DMS153 treated with DMSO at 0.1 percent for 48 hours (cell line): ENCODE measurements around the gene NSMCE1.
"Not testable (repeated sequence)": the region's sequence is repeated elsewhere in the genome, so short reads cannot be mapped to it uniquely, and the experiment has no call there.

Experiments
- DNase-seq: peaks from one replicate; lab custom pipeline; 2025; ENCODE audit not compliant: unreplicated experiment; lab: John Stamatoyannopoulos, UW

Gene NSMCE1

GRCh38 chr16:27220120-27220519 is 48.5 kb downstream of the NSMCE1 start:
- DNase-seq, result no peak

- DNase-seq, result no peak
Measured at GRCh38 chr16:27219161-27219560, 49.4 kb downstream of the NSMCE1 start.

- DNase-seq, result no peak
Measured at GRCh38 chr16:27218756-27219155, 49.8 kb downstream of the NSMCE1 start.

- DNase-seq, result no peak
Measured at GRCh38 chr16:27217256-27217655, 51.3 kb downstream of the NSMCE1 start.

- no peak for DNase-seq
Measured at GRCh38 chr16:27216297-27216885, 52.2 kb downstream of the NSMCE1 start.

- no peak for DNase-seq
Measured at GRCh38 chr16:27215660-27216059, 52.9 kb downstream of the NSMCE1 start.

- no peak for DNase-seq
Measured at GRCh38 chr16:27214084-27214961, 54.2 kb downstream of the NSMCE1 start.

GRCh38 chr16:27211026-27211425 is 57.5 kb downstream of the NSMCE1 start:
- DNase-seq, result no peak

GRCh38 chr16:27210174-27210573 is 58.4 kb downstream of the NSMCE1 start:
- no peak for DNase-seq

GRCh38 chr16:27209591-27209990 is 59.0 kb downstream of the NSMCE1 start:
- DNase-seq, result no peak

GRCh38 chr16:27208796-27209195 is 59.8 kb downstream of the NSMCE1 start:
- no peak for DNase-seq

- no peak for DNase-seq
Measured at GRCh38 chr16:27208081-27208680, 60.4 kb downstream of the NSMCE1 start.

- not testable (repeated sequence) for DNase-seq
Measured at GRCh38 chr16:27207121-27207520, 61.5 kb downstream of the NSMCE1 start.

- DNase-seq, result no peak
Measured at GRCh38 chr16:27205423-27206065, 63.0 kb downstream of the NSMCE1 start.

GRCh38 chr16:27204312-27204915 is 64.2 kb downstream of the NSMCE1 start:
- DNase-seq, result no peak

- peak; percentile 99 for DNase-seq
Measured at GRCh38 chr16:27203507-27204311, 64.9 kb downstream of the NSMCE1 start, which contains the start of gene KDM8. Gene KDM8, plus strand, starts transcription at chr16:27203526. Its CDS starts 6,598 bp downstream, at chr16:27210124.

GRCh38 chr16:27202923-27203506 is 65.6 kb downstream of the NSMCE1 start:
- no peak for DNase-seq

- not testable (repeated sequence) for DNase-seq
Measured at GRCh38 chr16:27200914-27201313, 67.7 kb downstream of the NSMCE1 start.

- DNase-seq, result no peak
Measured at GRCh38 chr16:27199736-27200135, 68.8 kb downstream of the NSMCE1 start.

GRCh38 chr16:27199235-27199586 is 69.4 kb downstream of the NSMCE1 start:
- no peak for DNase-seq
